ENCODE results near the gene BCL2L2. TPM values are rescaled to one million over a fixed set of nuclear protein-coding genes. Genes with fewer than 3 reads are reported as not detected.
"Not testable (repeated sequence)": the region's sequence is repeated elsewhere in the genome, so short reads cannot be mapped to it uniquely, and the experiment has no call there.

The BCL2L2 gene
- total RNA-seq, 1 experiment from 2014 or later, result 18.2 TPM

DNA sequence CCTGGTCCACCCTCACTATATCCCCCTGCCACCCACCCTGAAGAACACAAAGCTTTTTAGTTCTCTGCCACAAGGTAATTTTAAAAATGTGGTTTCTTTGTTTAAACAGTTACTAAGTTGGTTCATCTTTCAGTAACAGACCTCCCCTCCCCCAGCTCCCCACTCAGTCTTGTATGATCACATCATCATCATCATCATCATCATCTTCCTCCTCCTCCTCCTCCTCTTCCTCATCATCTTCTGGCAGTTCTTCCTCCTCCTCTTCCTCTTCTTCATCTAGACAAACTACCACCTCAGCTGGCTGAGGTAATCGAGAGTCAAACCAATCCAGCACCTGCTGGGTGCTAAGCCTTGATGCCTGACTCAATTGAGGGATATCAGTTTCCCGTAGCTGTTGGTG, 31.2 kb upstream of the BCL2L2 start (continued):
- TF ChIP-seq ZNF138 (CRISPR knock-in tag; conservative IDR thresholded peaks at IDR 0.05) (no peak), ZNF423 (CRISPR knock-in tag; IDR thresholded peaks at IDR 0.05) (no peak)

- Mint-ChIP-seq H3K4me1 (peaks cover 19% of the 10 kb centered on the region), H3K36me3 (no peaks in the 10 kb centered on the region), H3K9me3 (no peaks in the 10 kb centered on the region), H3K27ac (no peak overlapping the region), H3K4me3 (no peak overlapping the region), H3K27me3 (ENCODE audit: low read depth) (peaks cover 87% of the 10 kb centered on the region)
- ChIA-PET POLR2A (interaction anchor here (1.0 to 1.9 kb wide), 2 partner anchors 9 to 182 kb away, joined by 3 to 4 read pairs; partner anchors contain the start of genes ACIN1, C14orf119 and HOMEZ), CTCF (interaction anchor here (0.6 to 1.7 kb wide), 4 partner anchors 18 to 207 kb away, joined by 3 to 12 read pairs (median 4); no protein-coding TSS in a partner anchor)
- TF ChIP-seq PRRX2 (CRISPR knock-in tag; IDR thresholded peaks at IDR 0.05) (no peak), FOXK1 (CRISPR knock-in tag; IDR thresholded peaks at IDR 0.05) (no peak), NR3C1 (CRISPR knock-in tag; conservative IDR thresholded peaks at IDR 0.05; ENCODE audit: low read depth) (no peak), ZNF219 (CRISPR knock-in tag; IDR thresholded peaks at IDR 0.05; ENCODE audit: borderline replicate concordance) (no peak), ZSCAN18 (CRISPR knock-in tag; IDR thresholded peaks at IDR 0.05) (no peak), ZNF423 (CRISPR knock-in tag; IDR thresholded peaks at IDR 0.05) (no peak), SP1 (CRISPR knock-in tag; conservative IDR thresholded peaks at IDR 0.05) (no peak), ZBTB43 (CRISPR knock-in tag; IDR thresholded peaks at IDR 0.05) (no peak), PREB (CRISPR knock-in tag; IDR thresholded peaks at IDR 0.05; ENCODE audit: borderline replicate concordance) (no peak), RELA (CRISPR knock-in tag; IDR thresholded peaks at IDR 0.05; ENCODE audit: borderline replicate concordance) (no peak)
- TF ChIP-seq, protein P1, sequence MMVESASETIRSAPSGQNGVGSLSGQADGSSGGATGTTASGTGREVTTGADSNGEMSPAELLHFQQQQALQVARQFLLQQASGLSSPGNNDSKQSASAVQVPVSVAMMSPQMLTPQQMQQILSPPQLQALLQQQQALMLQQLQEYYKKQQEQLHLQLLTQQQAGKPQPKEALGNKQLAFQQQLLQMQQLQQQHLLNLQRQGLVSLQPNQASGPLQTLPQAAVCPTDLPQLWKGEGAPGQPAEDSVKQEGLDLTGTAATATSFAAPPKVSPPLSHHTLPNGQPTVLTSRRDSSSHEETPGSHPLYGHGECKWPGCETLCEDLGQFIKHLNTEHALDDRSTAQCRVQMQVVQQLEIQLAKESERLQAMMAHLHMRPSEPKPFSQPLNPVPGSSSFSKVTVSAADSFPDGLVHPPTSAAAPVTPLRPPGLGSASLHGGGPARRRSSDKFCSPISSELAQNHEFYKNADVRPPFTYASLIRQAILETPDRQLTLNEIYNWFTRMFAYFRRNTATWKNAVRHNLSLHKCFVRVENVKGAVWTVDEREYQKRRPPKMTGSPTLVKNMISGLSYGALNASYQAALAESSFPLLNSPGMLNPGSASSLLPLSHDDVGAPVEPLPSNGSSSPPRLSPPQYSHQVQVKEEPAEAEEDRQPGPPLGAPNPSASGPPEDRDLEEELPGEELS (CRISPR knock-in tag; IDR thresholded peaks at IDR 0.05), result no peak
- TF ChIP-seq, protein P2, sequence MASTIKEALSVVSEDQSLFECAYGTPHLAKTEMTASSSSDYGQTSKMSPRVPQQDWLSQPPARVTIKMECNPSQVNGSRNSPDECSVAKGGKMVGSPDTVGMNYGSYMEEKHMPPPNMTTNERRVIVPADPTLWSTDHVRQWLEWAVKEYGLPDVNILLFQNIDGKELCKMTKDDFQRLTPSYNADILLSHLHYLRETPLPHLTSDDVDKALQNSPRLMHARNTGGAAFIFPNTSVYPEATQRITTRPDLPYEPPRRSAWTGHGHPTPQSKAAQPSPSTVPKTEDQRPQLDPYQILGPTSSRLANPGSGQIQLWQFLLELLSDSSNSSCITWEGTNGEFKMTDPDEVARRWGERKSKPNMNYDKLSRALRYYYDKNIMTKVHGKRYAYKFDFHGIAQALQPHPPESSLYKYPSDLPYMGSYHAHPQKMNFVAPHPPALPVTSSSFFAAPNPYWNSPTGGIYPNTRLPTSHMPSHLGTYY (CRISPR knock-in tag; IDR thresholded peaks at IDR 0.05), result no peak
- TF ChIP-seq, protein P3, sequence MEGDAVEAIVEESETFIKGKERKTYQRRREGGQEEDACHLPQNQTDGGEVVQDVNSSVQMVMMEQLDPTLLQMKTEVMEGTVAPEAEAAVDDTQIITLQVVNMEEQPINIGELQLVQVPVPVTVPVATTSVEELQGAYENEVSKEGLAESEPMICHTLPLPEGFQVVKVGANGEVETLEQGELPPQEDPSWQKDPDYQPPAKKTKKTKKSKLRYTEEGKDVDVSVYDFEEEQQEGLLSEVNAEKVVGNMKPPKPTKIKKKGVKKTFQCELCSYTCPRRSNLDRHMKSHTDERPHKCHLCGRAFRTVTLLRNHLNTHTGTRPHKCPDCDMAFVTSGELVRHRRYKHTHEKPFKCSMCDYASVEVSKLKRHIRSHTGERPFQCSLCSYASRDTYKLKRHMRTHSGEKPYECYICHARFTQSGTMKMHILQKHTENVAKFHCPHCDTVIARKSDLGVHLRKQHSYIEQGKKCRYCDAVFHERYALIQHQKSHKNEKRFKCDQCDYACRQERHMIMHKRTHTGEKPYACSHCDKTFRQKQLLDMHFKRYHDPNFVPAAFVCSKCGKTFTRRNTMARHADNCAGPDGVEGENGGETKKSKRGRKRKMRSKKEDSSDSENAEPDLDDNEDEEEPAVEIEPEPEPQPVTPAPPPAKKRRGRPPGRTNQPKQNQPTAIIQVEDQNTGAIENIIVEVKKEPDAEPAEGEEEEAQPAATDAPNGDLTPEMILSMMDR (IDR thresholded peaks at IDR 0.05), result no peak
- TF ChIP-seq, protein P4, sequence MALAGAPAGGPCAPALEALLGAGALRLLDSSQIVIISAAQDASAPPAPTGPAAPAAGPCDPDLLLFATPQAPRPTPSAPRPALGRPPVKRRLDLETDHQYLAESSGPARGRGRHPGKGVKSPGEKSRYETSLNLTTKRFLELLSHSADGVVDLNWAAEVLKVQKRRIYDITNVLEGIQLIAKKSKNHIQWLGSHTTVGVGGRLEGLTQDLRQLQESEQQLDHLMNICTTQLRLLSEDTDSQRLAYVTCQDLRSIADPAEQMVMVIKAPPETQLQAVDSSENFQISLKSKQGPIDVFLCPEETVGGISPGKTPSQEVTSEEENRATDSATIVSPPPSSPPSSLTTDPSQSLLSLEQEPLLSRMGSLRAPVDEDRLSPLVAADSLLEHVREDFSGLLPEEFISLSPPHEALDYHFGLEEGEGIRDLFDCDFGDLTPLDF (CRISPR knock-in tag; IDR thresholded peaks at IDR 0.05), result no peak
- TF ChIP-seq, protein P5, sequence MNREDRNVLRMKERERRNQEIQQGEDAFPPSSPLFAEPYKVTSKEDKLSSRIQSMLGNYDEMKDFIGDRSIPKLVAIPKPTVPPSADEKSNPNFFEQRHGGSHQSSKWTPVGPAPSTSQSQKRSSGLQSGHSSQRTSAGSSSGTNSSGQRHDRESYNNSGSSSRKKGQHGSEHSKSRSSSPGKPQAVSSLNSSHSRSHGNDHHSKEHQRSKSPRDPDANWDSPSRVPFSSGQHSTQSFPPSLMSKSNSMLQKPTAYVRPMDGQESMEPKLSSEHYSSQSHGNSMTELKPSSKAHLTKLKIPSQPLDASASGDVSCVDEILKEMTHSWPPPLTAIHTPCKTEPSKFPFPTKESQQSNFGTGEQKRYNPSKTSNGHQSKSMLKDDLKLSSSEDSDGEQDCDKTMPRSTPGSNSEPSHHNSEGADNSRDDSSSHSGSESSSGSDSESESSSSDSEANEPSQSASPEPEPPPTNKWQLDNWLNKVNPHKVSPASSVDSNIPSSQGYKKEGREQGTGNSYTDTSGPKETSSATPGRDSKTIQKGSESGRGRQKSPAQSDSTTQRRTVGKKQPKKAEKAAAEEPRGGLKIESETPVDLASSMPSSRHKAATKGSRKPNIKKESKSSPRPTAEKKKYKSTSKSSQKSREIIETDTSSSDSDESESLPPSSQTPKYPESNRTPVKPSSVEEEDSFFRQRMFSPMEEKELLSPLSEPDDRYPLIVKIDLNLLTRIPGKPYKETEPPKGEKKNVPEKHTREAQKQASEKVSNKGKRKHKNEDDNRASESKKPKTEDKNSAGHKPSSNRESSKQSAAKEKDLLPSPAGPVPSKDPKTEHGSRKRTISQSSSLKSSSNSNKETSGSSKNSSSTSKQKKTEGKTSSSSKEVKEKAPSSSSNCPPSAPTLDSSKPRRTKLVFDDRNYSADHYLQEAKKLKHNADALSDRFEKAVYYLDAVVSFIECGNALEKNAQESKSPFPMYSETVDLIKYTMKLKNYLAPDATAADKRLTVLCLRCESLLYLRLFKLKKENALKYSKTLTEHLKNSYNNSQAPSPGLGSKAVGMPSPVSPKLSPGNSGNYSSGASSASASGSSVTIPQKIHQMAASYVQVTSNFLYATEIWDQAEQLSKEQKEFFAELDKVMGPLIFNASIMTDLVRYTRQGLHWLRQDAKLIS (CRISPR knock-in tag; IDR thresholded peaks at IDR 0.05; ENCODE audit: borderline replicate concordance), result no peak
- ATAC-seq (no peak), DNase-seq (ENCODE audit: low spot score) (no peak)
These were observed 29.4 kb upstream of the BCL2L2 start for GRCh38 chr14:23277189-23277588.

- not testable (repeated sequence) for H3K9me3 Mint-ChIP-seq; ATAC-seq; DNase-seq (ENCODE audit: low spot score); H3K36me3 Mint-ChIP-seq; H3K4me3 Mint-ChIP-seq; H3K27ac Mint-ChIP-seq
- ChIA-PET CTCF (interaction anchor here (0.8 kb wide), 1 partner anchor 16 kb away, joined by 3 read pairs; no protein-coding TSS in a partner anchor), POLR2A (interaction anchor here (1.9 kb wide), 1 partner anchor 9 kb away, joined by 4 read pairs; the partner anchor contains the start of gene HOMEZ)
- Mint-ChIP-seq H3K27me3 (ENCODE audit: low read depth) (peaks cover 79% of the 10 kb centered on the region), H3K4me1 (peaks cover 19% of the 10 kb centered on the region)
These were observed 28.7 kb upstream of the BCL2L2 start for GRCh38 chr14:23277928-23278327.

Measured in WTC11 (cell line).